OCI-LY7 (cell line): ENCODE results near the gene ADAMTS9.

ENCODE experiments used
- EZH2phosphoT487 ChIP-seq: fragments of 200-600 bp; sonication (generic); IDR thresholded peaks from 2 replicates; pipeline ENCODE4 v1.6.1; 2018; ENCODE audit warnings: low read depth, borderline replicate concordance, mild to moderate bottlenecking, mixed run types, antibody characterized with exemption, low read length, moderate library complexity, mixed read lengths
- TF ChIP-seq, protein P1 (sequence below): fragments of 200-600 bp; sonication (generic); conservative IDR thresholded peaks from 2 replicates; pipeline ENCODE4 v1.5.1; 2014; ENCODE audit warnings: mild to moderate bottlenecking, antibody characterized with exemption, low read length, moderate library complexity, mixed read lengths

DNA sequence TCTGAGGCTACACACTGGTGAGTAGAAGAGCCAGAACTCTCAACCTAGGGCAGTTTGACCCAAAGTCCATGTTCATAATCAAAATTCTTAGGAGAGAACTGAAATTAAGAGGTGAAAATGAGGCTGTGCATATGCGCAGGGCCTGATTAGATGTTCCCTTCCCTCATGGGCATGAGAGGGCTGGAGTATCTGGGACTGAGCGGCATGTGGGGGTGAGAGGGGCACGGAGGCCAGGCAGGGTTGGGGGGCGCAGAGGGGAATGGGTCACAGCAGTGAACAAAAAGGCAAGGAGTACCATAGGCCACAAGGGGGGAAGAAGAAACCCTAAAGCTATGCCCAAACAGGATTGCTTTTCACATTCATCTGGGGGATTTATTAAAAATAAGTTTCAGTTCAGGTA, 31.3 kb downstream of the ADAMTS9 start:
- TF ChIP-seq, protein P1, sequence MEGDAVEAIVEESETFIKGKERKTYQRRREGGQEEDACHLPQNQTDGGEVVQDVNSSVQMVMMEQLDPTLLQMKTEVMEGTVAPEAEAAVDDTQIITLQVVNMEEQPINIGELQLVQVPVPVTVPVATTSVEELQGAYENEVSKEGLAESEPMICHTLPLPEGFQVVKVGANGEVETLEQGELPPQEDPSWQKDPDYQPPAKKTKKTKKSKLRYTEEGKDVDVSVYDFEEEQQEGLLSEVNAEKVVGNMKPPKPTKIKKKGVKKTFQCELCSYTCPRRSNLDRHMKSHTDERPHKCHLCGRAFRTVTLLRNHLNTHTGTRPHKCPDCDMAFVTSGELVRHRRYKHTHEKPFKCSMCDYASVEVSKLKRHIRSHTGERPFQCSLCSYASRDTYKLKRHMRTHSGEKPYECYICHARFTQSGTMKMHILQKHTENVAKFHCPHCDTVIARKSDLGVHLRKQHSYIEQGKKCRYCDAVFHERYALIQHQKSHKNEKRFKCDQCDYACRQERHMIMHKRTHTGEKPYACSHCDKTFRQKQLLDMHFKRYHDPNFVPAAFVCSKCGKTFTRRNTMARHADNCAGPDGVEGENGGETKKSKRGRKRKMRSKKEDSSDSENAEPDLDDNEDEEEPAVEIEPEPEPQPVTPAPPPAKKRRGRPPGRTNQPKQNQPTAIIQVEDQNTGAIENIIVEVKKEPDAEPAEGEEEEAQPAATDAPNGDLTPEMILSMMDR: no peak
- no peak for TF ChIP-seq EZH2phosphoT487
